ENCODE results near the gene IGLL1. TPM values are rescaled to one million over a fixed set of nuclear protein-coding genes. Genes with fewer than 3 reads are reported as not detected.
A peak's percentile ranks its signal among the peaks of the same experiment; 100 is the strongest.
"Not testable (repeated sequence)": the region's sequence is repeated elsewhere in the genome, so short reads cannot be mapped to it uniquely, and the experiment has no call there.

The IGLL1 gene
- polyA plus RNA-seq (ENCODE audit: insufficient read length in 4 of 4), result 1 to 10 TPM in 2 of 4 donors, under 1 TPM in 2; 0.51 to 1.5 (median 0.96) TPM

DNA sequence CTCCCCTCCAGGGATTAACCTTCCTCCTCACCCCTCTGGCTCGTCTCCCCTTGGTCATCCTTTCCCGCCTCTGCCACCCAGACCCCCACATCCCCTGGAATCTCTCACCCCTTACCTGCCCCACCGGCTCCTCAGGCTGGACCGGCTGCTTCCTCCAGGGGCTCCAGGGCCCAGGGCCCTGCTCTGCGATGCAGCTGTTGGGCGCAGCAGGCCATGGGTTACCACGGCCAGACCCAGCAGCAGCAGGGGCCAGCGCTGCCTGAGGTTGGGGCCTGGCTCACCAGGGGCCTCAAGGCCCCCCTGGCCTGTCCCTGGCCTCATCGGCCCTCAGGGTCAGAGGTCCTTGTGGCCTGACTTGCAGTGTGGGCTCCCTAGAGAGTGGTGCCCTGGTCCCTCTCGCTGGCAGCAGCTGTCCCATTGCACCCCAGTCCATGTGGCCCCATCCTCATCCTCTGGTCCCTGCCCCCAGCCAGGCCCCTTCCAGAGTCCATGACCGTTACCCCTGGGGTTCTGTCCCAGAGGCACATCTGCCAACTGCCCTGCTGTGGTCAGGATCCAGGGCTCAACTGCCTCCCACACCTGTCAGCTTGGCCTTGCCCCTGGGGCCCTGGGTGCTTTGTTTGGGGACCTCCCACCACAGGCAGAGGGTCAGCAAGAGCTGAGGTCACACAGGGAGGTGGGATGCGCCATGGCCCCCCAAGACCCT is at the start of gene IGLL1:
IGLL1 (minus strand) TSS at position 421 of the 706 bp plus-strand sequence; CDS start at position 321, 100 bp downstream.
- DNase-seq (ENCODE audit: low read depth in 4 of 4, low spot score in 2 of 4), result no peak

DNA sequence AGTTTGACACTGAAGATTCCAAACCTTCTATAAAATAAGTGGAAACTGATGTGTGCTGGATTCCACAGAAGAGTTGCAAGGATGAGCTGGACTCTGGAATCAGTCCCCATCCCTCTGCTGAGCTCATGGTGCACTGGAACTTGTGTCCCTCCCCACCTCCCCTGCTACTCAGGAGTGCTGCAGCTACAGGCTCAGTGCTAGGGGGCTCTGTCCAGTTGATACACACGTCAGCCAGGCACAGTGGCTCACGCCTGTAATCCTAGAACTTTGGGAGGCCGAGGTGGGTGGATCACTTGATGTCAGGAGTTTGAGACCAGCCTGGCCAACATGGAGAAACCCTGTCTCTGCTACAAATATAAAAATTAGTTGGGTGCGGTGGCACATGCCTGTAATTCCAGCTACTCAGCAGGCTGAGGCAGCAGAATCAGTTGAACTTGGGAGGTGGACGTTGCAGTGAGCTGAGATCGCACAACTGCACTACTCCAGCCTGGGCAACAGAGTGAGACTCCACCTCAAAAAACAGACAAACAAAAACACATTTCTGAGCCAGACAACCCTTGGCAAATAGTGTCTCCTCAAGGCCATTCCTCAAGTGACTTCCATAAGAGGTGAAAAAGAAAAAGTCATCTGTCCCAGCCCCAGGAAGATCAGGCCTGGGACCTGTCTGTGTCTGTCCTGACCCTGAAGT is 48.1 kb upstream of the IGLL1 start:
- DNase-seq (ENCODE audit: low read depth in 4 of 4, low spot score in 2 of 4), result not testable (repeated sequence)

DNA sequence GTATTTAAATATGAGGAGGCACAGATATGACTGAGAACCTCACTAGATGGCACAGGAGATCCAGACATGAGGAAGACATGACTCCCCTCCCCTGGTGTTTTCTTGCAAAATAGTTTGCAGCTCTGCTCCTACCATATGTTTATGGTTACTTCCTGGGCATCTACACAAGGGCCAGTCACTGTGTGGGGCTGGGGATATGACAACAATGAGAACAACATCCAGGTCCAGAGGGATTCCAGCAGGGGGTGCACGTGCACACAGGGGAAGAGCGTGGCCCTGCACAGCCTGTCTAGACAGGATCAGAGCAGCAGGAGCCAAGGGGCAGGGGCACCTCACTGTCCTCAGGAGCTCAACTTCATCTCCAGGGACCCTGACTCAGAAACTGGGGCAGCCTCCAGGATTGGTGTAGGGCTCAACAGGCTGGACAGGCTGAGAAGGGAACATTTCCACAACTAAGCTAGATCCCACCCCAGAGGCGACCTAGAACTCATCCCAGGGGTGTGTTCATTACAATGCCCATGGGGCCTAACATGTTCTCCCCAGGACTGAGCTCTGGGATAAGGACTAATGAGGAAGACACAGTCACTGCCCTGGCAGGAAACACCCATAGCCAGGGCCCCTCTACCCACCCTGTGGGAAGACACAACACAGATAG is 47.4 kb upstream of the IGLL1 start:
- DNase-seq (ENCODE audit: low read depth in 4 of 4, low spot score in 2 of 4), result not testable (repeated sequence)

DNA sequence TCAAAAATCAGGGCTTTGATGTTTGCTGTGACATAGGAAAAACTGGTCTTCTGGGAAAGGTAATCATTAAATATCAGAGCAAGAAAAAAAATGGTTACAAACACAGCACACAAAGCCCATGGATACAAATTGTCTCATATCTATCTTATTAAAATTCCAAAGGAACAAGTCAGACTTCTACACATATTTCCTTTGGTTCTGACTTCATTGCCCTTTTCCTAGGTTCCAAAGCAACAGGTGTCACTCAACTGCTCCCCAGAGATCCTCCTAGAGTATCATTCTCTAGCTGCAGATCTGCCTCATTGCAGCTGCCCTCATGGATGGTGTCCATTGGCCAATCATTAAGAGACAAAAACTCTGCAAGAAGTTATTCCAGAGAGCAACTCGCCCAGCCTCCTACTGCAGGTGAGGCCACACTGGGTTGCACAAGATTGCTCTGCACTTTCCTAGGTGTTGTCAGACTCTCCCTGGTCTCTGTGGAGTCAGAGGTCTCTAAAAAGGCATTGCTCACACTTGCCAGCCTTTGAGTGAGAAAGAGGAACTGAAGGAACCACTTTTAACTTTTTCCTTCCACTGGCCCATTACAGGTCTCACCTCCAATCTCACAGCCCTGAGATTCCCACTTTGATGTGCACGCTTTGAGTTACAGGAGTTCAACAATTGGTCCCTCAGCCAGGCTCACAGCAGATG is 46.3 kb upstream of the IGLL1 start:
- no peak for DNase-seq (ENCODE audit: low read depth in 4 of 4, low spot score in 2 of 4)

DNA sequence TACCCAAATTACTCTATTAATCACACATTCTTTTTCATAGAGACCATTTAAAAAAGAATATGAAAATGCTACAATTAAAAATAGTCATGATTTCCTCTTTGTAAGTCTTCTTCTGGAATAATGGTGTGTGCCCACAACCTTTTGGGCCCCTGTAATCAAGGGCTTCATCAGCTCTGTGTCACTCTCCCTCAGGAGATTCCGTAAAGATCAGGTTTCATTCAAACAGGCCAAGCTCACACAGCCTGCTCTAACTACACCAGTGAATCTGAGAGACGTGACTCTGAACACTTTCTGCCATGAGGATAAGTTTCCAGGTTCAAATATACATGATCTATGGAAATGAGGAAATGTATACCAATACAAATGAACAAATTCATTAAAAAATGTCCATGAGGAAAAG is 42.5 kb upstream of the IGLL1 start:
- no peak for DNase-seq (ENCODE audit: low read depth in 4 of 4, low spot score in 2 of 4)

DNA sequence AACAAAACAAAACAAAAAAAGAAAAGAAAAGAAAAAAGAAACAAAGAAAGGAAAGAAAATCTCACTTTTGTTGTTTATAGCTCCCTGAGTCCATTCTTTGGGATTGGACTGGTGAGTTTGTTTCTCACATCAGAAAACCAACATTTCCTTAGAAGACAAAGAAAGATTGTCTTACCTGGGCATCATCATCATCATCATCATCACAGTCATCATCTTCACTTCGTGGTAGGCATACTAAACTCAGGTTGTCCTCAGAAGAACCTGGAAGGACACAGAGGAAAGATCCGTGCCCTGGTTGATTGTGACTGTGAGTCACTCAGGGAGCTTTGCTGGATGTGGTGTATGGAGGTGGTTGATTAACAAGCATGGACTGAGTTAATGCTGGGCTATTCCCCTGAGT is 41.8 kb upstream of the IGLL1 start:
- not testable (repeated sequence) for DNase-seq (ENCODE audit: low read depth in 4 of 4, low spot score in 2 of 4)

DNA sequence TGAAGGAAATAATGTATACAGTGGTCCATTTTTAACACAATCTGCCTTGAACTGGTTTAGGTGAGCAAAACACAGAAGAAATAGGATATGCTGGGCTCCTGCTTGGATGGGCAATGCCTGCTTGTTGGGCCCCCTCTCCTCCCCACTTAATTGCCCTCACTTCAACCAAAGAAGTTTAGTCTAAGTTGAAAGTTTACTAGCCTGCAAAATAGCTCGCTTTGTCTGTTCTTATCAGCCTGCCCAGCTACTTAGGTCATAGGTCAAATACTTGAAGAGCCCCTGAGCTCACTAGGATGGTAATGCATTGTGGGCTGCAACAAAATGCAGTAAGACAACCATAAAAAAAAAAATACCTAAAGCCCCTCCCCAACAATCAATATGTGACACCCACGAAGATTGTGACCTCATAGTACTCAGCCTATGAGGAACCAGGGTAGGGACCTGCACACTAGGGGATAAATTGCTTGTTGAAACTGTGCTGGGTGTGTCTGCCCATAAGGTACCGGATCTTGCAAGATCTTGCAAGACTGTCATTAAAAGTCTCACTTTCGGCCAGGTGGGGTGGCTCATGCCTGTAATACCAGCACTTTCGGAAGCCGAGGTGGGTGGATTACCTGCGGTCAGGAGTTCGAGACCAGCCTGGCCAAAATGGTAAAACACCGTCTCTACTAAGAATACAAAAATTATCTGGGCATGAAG is 41.1 kb upstream of the IGLL1 start:
- DNase-seq (ENCODE audit: low read depth in 4 of 4, low spot score in 2 of 4), result no peak

DNA sequence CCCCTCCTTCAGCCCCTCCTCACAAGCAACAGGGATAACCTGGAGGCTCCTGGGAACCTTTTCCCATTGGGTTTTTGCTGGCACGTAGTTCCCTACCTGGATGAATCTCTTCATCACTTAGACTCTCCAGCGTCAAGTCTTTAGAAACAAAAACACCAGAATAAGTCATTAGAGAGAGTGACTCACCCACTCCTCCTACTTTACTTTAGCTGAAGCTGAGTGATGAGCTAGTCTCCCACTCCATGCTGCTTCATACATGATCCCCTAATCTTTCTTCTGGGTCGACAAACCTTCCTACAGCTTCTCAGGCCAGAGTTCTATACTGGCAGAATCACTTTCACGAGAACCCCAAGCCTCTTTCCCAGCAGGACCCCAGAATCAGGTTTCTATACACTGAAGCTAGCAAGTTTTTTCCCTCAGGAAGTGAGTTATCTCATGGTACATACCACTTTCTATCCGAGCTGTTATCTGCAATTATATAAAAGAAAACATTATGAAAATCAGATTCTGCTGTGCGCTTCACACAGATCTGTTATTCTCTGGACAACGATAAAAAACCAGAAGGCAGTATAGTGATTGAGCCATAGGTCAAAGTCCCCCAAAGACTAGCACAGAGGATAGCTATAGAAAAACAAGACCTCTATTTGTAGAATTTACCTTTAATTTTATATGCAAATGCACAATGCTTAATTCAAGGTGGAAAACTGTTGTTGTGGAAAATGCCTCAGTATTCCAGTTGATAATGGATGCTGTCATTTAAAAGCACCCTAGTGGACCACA is 33.3 kb upstream of the IGLL1 start:
- no peak for DNase-seq (ENCODE audit: low read depth in 4 of 4, low spot score in 2 of 4)

DNA sequence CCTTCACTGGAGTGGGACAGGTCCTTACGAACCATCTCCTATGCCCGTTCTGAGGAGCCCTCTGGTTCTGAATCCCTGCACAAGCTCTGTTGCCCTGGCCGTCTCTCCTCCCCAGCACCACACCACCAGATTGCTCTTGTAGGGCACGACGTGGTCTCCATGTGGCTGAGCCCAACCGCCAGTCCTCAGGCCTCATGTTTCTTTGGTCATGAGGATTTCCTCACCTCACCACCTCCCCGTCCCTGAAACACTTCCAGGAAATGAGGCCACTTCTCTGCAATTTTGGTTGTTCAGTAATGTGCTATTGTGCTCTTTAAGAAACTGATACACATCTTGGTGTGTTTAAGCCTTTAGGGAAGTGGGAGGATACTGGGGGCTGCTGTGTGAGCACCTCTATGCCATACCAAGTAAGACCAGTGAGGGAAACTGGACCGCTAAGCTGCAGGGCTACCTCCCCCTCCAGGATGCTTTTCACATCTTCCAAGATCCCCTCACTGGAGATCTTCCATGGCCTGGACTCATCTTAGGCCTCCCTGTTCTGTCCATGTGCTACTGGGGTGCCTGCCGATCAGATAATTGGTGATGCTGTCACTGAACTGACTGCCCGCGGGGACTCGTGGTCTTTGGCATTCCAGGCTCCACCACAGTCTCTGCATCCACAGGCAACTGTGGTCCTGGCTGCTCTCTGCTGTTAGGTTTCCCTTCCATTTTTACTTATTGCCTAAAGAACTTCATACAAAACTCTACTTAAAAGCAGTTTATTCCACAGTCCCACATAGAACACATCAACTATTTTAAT is 30.1 kb upstream of the IGLL1 start:
- DNase-seq (ENCODE audit: low read depth in 4 of 4, low spot score in 2 of 4), result no peak

DNA sequence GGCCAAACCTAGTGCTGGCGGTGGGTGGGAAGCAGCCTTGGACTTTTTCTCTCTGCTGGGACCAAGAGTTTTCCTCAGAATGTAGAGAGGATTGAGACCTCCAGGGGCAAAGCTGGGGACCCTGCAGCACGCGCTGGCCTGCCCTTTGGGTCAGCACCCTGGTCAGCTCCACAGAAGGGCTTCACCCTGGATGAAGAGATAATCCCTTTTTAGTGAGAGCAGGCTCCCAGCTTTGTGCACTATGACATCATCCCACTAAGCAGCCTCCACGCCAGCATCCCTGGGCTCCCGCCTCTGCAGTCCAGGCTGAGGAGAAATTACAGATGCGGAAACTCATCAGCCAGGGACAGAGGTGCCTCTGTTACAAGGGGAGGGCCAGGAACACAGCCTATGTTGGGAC is 28.5 kb upstream of the IGLL1 start:
- peak in 1 of 4 donors; percentile 1 for DNase-seq (ENCODE audit: low read depth in 4 of 4, low spot score in 2 of 4)

DNA sequence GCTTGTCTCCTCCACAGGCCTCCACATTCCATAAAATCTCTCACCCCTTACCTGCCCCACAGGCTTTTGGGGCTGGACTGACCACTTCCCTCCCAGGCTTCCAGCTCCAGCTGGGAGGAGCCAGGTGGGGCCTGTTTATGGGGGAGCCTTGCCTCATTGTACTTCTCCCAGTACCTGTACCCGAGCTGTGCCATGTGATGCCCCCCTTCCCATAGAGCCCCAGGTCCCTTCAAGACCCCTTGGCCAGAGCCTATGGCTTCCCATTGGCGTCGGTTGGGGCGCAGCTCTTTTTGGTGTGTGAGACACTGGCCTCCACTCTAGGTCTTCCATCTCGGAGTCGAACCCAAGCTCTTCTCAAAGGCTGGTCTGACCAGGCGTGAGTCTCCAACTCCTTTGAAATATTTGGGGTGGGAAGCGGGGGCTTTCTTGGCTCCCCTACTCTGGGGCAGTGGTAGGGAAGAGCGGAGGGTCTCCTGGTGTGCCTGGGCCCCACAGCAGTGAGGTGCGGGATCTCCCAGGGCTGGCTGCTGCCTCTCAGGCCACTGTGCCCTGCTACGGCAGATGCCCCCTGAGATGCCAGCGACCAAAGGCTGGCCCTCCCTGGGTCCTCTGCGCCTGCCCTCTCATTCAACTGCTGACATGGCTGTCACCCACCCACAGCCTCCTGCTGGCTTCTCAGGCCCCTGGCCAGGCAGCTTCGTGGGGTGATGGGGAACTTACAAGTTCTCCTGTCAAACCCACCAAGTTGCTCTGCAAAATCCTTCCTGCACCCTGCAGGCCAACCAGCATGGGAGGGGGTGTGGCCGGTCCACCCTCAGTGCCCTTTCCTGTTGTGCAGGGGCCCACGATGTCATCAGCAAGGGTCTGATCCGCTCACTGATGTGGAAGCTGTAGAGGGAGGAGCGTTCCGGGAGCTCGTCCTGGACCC is 26.4 kb upstream of the IGLL1 start:
- DNase-seq (ENCODE audit: low read depth in 4 of 4, low spot score in 2 of 4), result no peak

DNA sequence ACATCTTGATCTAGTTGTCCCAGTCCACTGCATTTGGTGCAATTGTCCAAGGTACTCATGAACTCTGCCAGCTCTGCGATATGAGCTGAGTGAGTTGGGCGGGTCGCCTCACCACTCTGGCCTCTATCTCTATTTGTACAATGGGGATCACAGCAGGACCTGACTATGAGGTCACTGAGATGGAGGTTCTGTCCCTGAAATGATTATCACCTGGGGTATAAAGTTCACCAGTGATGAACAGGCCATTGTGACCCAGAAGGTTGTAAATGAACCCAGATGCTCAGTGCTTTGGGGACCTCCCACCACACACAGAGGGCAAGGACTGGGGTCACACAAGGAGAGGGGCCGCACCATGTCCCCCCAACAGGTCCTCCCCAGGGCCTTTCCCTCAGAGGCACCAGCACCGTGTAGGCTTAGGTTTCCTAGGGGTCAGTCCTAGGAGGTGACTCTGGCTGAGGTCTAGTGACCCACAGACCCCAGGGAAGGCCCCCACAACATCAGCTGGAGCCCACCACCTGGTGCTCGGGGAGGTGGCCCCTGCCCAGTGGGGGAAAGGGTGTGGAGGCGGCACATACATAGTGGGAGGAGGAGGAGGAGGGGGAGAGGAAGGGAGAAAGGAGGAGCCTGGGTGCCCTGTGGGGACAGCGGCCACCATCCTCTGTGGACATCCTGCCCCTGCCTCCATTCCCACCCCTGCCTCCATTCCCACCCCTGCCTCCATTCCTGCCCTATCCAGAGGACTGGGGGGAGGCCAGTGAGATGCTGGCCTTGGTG is 25.0 kb upstream of the IGLL1 start:
- no peak for DNase-seq (ENCODE audit: low read depth in 4 of 4, low spot score in 2 of 4)

DNA sequence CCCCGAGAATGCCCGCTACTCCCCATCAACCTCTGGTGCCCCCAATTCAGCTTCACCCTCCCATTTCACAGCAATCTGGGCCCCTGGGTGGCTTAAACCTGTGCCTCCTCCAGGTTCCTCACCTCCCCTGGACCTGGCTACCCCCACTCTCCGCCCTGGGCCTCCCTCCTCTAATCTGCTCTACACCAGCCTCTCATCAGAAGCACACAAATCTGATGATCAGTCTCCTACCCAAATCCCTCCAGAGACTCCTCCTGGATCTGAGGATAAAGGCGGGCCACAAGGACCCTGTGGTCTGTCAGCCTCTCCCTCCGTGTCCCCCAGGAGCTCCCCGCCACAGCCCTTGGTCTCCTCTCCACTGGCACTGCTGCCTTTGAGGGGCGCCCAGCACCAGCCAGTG is 23.2 kb upstream of the IGLL1 start:
- no peak for DNase-seq (ENCODE audit: low read depth in 4 of 4, low spot score in 2 of 4)

DNA sequence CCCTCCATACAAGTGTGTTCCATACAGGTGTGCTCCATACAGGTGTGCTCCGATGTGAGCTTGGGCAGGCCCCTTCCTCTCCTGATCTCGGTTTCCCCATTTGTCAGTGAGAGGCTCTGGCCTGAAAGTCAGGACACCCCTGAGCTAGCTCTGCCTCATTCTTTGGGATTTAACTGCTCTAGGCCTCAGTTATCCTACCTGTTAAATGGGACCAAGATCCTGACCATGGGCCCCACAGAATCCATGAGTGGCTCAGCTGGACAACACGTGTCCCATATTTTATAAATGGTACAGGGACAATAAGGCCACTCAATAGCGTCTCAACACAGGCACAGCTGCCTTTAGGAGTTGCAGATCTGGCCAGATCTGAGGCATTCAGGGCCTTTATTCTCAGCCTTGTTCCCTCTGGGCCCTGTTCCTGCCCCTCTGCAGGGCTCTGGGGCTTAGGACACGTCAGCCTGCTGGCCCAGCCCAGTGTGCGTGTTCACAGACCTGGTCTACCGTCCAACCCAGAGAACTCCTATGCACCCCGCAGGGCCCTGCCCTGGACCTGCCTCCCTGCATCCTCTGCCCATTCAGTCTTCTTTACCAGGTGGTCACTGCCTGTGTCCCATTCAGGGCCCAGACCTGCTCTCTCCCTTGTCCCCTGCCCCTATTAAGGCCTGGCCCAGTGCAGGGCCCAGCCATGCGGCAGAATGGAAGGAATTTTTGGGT is 18.9 kb upstream of the IGLL1 start:
- DNase-seq (ENCODE audit: low read depth in 4 of 4, low spot score in 2 of 4), result no peak

DNA sequence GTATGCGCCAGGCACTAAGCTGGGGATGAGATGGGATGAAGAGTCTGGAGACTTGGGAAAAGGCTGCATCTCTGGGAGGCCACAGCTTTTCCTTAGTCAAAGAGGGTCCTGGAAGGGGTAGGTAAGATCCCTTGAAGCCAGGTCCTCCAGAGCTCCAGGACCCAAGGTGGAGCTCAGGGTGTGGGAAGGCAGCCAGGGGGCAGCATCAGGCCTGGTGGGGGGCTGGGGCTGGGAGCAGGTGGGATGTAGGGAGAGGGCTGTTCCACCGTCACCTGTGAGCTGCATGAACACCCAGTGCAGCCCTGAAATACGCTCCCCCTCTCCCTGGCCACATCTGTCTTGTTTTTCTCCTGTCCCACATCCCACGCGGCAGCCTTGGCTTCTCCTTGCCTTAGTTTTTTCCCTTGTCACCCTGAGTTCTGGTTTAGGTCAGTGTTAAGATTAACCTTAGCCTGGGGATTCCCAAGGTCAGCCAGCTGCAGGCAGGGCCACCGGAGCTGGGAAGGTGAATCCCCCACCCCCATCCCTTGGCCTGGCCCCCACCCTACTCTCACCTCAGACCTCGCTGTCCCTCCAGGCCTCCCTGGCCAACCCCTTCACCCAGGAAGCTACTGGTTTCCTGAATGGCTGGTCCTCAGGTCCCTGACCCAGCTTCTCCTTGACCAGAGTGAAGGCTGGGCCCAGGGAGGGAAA is 17.6 kb upstream of the IGLL1 start:
- DNase-seq (ENCODE audit: low read depth in 4 of 4, low spot score in 2 of 4), result not testable (repeated sequence)

DNA sequence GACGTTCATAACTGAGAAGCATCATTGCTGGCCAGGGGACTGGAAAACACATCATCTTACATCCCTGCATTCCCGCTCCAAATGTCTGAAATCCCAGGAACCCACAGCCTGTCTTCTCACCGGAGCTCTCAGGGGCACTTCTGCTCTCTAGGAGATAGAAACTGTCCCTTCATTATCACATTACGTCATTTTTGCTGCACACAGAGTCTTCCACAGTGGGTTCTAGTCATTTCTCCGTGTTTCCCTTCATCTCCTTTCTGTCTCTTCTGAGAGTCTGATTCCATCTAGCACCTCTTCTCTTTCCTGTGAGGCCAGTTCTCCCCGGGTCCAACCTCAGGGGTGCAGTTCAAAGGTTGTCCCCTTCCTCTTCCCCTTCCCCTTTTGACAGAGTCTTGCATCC is 15.8 kb upstream of the IGLL1 start:
- DNase-seq (ENCODE audit: low read depth in 4 of 4, low spot score in 2 of 4), result not testable (repeated sequence)
